Parathyroid adenoma (tissue), 2 donors: Measurements from ENCODE around the gene IRX1.

Source experiments
- H2AFZ ChIP-seq: fragments of 300-600 bp; sonication (generic); one replicate; pipeline ENCODE4 v1.7.0; 2017; ENCODE audit warnings: antibody characterized with exemption, mild to moderate bottlenecking
- H3K27ac ChIP-seq: fragments of 300-600 bp; sonication (generic); one replicate; pipeline ENCODE4 v1.7.0; 2017
- H3K27me3 ChIP-seq: fragments of 300-600 bp; sonication (generic); one replicate; pipeline ENCODE4 v1.7.0; 2017; ENCODE audit warnings: low read length; ENCODE audit not compliant: control insufficient read depth, insufficient read depth
- H3K36me3 ChIP-seq: fragments of 300-600 bp; sonication (generic); one replicate; pipeline ENCODE4 v1.7.0; 2017; ENCODE audit warnings: low read length; ENCODE audit not compliant: control insufficient read depth, insufficient read depth
- H3K4me1 ChIP-seq: fragments of 300-600 bp; sonication (generic); one replicate; pipeline ENCODE4 v1.7.0; 2017; ENCODE audit warnings: control low read depth
- H3K4me2 ChIP-seq: fragments of 300-600 bp; sonication (generic); one replicate; pipeline ENCODE4 v1.7.0; 2017; ENCODE audit warnings: low read length
- H3K4me3 ChIP-seq: fragments of 300-600 bp; sonication (generic); one replicate; pipeline ENCODE4 v1.7.0; 2017; ENCODE audit warnings: low read depth, low read length
- H3K79me2 ChIP-seq: fragments of 300-600 bp; sonication (generic); one replicate; pipeline ENCODE4 v1.7.0; 2017; ENCODE audit warnings: control low read depth
- H3K9ac ChIP-seq: fragments of 300-600 bp; sonication (generic); one replicate; pipeline ENCODE4 v1.7.0; 2017; ENCODE audit warnings: mild to moderate bottlenecking
- H3K9me3 ChIP-seq: fragments of 300-600 bp; sonication (generic); one replicate; pipeline ENCODE4 v1.7.0; 2017; ENCODE audit warnings: low read length; ENCODE audit not compliant: control insufficient read depth
- TF ChIP-seq, protein P1 (sequence below): fragments of 300-600 bp; sonication (generic); IDR thresholded peaks from one replicate; pipeline ENCODE4 v1.7.0; 2017; ENCODE audit warnings: antibody characterized with exemption, mild to moderate bottlenecking
- donor health status: primary hyperparathyroidism.

The IRX1 gene

DNA sequence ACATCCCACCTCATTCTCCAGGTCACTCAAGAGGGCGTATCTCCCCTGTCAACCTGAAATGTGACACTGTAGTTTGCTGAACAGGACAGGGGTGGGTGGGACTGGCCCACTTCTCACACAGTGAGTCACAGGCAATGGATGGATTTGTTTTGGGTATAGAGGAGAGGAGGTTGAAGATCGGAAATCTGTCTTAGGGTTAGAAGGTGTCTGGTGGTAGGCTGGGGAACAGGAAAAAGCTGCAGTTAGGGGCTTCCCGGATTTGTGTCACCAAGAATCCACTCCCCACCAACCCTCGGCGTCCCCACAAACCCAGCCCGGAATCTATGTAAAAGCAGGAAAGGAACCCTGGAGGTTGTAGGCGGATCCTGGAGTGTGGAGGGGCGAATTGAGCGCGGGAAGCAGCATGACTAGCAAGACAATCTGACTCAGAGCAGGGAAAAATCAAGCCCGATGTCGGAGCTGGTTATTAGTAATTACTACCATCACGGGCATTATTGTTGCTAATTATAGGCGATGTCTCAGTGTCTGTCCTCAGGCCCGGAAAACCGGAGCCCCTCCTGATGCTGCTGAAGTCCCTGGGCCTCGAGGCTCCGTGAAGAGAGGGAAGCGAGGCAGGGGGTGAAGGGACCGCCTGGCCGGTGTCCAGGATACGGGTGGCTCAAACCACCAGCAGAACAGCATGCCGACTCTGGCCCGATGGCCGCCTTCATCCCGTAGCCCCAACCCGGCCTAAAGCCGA lies 1.7 kb upstream of the IRX1 start:
- Histone ChIP-seq H3K79me2 (no peaks in the 10 kb centered on the region), H3K9me3 (no peaks in the 10 kb centered on the region), H3K9ac (no peak overlapping the region), H3K27me3 (peaks cover 3% of the 10 kb centered on the region), H3K27ac (no peak overlapping the region), H3K36me3 (no peaks in the 10 kb centered on the region), H3K4me3 (no peak overlapping the region), H2AFZ (no peak overlapping the region), H3K4me2 (peak overlapping the region; percentile 74), H3K4me1 (no peaks in the 10 kb centered on the region)
- TF ChIP-seq, protein P1, sequence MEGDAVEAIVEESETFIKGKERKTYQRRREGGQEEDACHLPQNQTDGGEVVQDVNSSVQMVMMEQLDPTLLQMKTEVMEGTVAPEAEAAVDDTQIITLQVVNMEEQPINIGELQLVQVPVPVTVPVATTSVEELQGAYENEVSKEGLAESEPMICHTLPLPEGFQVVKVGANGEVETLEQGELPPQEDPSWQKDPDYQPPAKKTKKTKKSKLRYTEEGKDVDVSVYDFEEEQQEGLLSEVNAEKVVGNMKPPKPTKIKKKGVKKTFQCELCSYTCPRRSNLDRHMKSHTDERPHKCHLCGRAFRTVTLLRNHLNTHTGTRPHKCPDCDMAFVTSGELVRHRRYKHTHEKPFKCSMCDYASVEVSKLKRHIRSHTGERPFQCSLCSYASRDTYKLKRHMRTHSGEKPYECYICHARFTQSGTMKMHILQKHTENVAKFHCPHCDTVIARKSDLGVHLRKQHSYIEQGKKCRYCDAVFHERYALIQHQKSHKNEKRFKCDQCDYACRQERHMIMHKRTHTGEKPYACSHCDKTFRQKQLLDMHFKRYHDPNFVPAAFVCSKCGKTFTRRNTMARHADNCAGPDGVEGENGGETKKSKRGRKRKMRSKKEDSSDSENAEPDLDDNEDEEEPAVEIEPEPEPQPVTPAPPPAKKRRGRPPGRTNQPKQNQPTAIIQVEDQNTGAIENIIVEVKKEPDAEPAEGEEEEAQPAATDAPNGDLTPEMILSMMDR: no peak

DNA sequence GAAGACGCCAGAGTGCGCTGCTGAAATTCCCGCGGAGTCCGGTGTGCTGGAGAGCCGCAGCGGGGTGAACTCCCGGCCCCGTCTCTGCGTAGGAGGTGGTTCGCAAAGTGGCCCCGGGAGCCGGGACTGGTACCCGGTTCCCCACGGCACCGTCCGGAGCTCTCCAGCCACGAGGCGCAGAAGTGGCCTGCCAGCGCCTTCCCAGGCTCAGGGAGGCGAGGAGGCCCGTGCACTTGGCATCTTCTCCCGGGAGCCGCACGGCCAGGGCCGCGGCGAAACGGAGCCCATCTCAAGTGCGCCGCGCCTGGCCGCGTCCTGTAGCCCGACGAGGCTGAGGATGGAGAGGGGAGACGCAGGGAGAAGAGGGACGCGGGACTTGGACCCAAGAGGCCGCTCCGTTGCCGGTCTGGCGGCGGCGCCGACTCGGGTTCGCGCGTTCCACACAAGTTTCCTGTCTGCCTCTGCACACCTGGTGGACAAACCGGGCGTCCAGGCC lies 1.1 kb upstream of the IRX1 start:
- TF ChIP-seq, protein P1: no peak
- Histone ChIP-seq H3K27ac (no peak overlapping the region), H3K9ac (no peak overlapping the region), H3K9me3 (no peaks in the 10 kb centered on the region), H3K36me3 (no peaks in the 10 kb centered on the region), H3K4me1 (no peaks in the 10 kb centered on the region), H3K79me2 (no peaks in the 10 kb centered on the region), H3K27me3 (peaks cover 3% of the 10 kb centered on the region), H3K4me2 (peak overlapping the region; percentile 74), H2AFZ (no peak overlapping the region), H3K4me3 (peak overlapping the region; percentile 52)

DNA sequence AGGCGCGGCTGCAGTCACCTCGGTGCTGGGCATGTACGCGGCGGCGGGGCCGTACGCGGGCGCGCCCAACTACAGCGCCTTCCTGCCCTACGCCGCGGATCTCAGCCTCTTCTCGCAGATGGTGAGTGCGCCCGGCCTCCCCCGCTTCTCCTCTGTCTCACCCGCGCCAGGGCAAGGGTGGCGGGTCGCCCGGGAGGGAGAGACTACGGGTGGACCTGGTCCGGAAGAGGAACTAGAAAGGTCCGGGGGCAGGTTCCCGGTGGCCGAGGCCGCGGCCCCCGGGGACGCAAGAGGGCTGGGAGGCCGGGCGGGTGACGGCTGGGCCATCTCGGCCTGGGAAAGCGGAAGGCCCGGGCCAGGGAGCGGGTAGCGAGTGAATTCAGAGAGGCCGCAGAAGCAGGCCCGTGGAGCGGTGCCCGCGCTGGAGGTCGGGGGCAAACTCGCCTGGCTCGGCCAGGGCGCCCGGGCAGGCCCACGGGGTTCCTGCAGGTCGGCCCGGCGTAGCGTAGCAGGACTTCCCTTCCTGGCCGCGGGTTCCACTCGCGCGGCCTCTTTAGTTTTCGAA lies 711 bp downstream of the IRX1 start:
- no peaks in the 10 kb centered on the region for H3K79me2 ChIP-seq
- TF ChIP-seq, protein P1: no peak
- H3K27ac ChIP-seq: no peak overlapping the region
- peak overlapping the region; percentile 57 for H3K4me2 ChIP-seq
- H3K9ac ChIP-seq: no peak overlapping the region
- H3K36me3 ChIP-seq: no peaks in the 10 kb centered on the region
- H2AFZ ChIP-seq: no peak overlapping the region
- H3K9me3 ChIP-seq: no peaks in the 10 kb centered on the region
- H3K4me3 ChIP-seq: peak overlapping the region; percentile 27
- H3K4me1 ChIP-seq: no peaks in the 10 kb centered on the region
- peaks cover 3% of the 10 kb centered on the region for H3K27me3 ChIP-seq

DNA sequence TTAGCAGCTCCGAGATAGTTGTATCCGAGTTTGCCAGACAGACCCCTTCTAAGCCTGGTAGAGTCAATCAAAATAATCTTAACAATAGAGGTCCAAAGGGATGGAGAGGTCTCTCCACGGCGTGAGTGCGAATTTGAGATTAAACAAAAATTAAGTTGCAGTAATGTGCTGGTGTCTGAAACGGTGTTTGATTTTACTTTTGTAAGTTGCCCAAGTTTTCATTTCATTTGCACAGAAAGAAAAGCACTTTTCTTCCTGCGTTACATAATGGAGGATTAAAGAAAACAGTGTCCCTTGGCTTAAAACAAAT lies 1.2 kb downstream of the IRX1 start:
- H3K79me2 ChIP-seq: no peaks in the 10 kb centered on the region
- no peaks in the 10 kb centered on the region for H3K27me3 ChIP-seq
- no peaks in the 10 kb centered on the region for H3K9me3 ChIP-seq
- H3K4me3 ChIP-seq: peak overlapping the region; percentile 27
- H3K27ac ChIP-seq: no peak overlapping the region
- no peak overlapping the region for H3K4me2 ChIP-seq
- TF ChIP-seq, protein P1: no peak
- H3K4me1 ChIP-seq: no peaks in the 10 kb centered on the region
- no peaks in the 10 kb centered on the region for H3K36me3 ChIP-seq
- H2AFZ ChIP-seq: no peak overlapping the region
- H3K9ac ChIP-seq: no peak overlapping the region
